Measurements from ENCODE around the gene ARPC1A.

ARPC1A gene

GRCh38 chr7:99365318-99366141 lies 39.8 kb downstream of the ARPC1A start:
- peaks cover 58% of the 10 kb centered on the region for H3K36me3 ChIP-seq (ENCODE audit: control insufficient read depth, low read length)
- no peak overlapping the region for H3K4me3 ChIP-seq (ENCODE audit: low read length)
- H3K79me2 ChIP-seq (ENCODE audit: control insufficient read depth, low read length): no peaks in the 10 kb centered on the region
- 0 out of 2 replicates have a peak, but pooled peaks cover 3% of the 10 kb centered on the region for H4K20me1 ChIP-seq (ENCODE audit: control insufficient read depth, insufficient read depth, low read depth, low read length)
- H3K4me2 ChIP-seq (ENCODE audit: low read length): no peak overlapping the region
- H3K27me3 ChIP-seq (ENCODE audit: control insufficient read depth, low read length): no peaks in the 10 kb centered on the region
- H3F3A ChIP-seq (ENCODE audit: control insufficient read depth, insufficient read depth): peaks cover 9% of the 10 kb centered on the region
- no peaks in the 10 kb centered on the region for H3K9me3 ChIP-seq (ENCODE audit: control insufficient read depth, insufficient read depth, low read length)
- no peaks in the 10 kb centered on the region for H3K9me2 ChIP-seq (replicated peaks; ENCODE audit: control insufficient read depth, low read length)
- H3K27ac ChIP-seq (ENCODE audit: low read depth, low read length): no peak overlapping the region
- no peaks in the 10 kb centered on the region for H3K4me1 ChIP-seq (ENCODE audit: control insufficient read depth, low read length)
- no peak for TF ChIP-seq EZH2phosphoT487 (IDR thresholded peaks at IDR 0.05; ENCODE audit: borderline replicate concordance, low read length)
- TF ChIP-seq CTCF (IDR thresholded peaks at IDR 0.05; ENCODE audit: low read depth, low read length, poor library complexity, severe bottlenecking): peak; percentile 82

GRCh38 chr7:99366646-99367045 lies 40.9 kb downstream of the ARPC1A start:
- no peak overlapping the region for H3K27ac ChIP-seq (ENCODE audit: low read depth, low read length)
- no peaks in the 10 kb centered on the region for H3K9me3 ChIP-seq (ENCODE audit: control insufficient read depth, insufficient read depth, low read length)
- no peaks in the 10 kb centered on the region for H3K79me2 ChIP-seq (ENCODE audit: control insufficient read depth, low read length)
- TF ChIP-seq EZH2phosphoT487 (IDR thresholded peaks at IDR 0.05; ENCODE audit: borderline replicate concordance, low read length) (no peak), CTCF (IDR thresholded peaks at IDR 0.05; ENCODE audit: low read depth, low read length, poor library complexity, severe bottlenecking) (no peak)
- no peak overlapping the region for H3K4me2 ChIP-seq (ENCODE audit: low read length)
- no peaks in the 10 kb centered on the region for H3K27me3 ChIP-seq (ENCODE audit: control insufficient read depth, low read length)
- no peaks in the 10 kb centered on the region for H3K9me2 ChIP-seq (replicated peaks; ENCODE audit: control insufficient read depth, low read length)
- H3K4me3 ChIP-seq (ENCODE audit: low read length): no peak overlapping the region
- H3K4me1 ChIP-seq (ENCODE audit: control insufficient read depth, low read length): no peaks in the 10 kb centered on the region
- 0 out of 2 replicates have a peak, but pooled peaks cover 3% of the 10 kb centered on the region for H4K20me1 ChIP-seq (ENCODE audit: control insufficient read depth, insufficient read depth, low read depth, low read length)
- peaks cover 47% of the 10 kb centered on the region for H3K36me3 ChIP-seq (ENCODE audit: control insufficient read depth, low read length)
- peaks cover 4% of the 10 kb centered on the region; the same call in 1 of the 2 replicates for H3F3A ChIP-seq (ENCODE audit: control insufficient read depth, insufficient read depth)

GRCh38 chr7:99368750-99369389 lies 43.2 kb downstream of the ARPC1A start:
- Histone ChIP-seq H3K79me2 (ENCODE audit: control insufficient read depth, low read length) (no peaks in the 10 kb centered on the region), H3K9me2 (replicated peaks; ENCODE audit: control insufficient read depth, low read length) (no peaks in the 10 kb centered on the region), H3K27me3 (ENCODE audit: control insufficient read depth, low read length) (no peaks in the 10 kb centered on the region), H3K9me3 (ENCODE audit: control insufficient read depth, insufficient read depth, low read length) (no peaks in the 10 kb centered on the region), H4K20me1 (ENCODE audit: control insufficient read depth, insufficient read depth, low read depth, low read length) (0 out of 2 replicates have a peak, but pooled peaks cover 3% of the 10 kb centered on the region), H3K27ac (ENCODE audit: low read depth, low read length) (no peak overlapping the region), H3K36me3 (ENCODE audit: control insufficient read depth, low read length) (peaks cover 30% of the 10 kb centered on the region), H3K4me2 (ENCODE audit: low read length) (no peak overlapping the region), H3F3A (ENCODE audit: control insufficient read depth, insufficient read depth) (peaks cover 6% of the 10 kb centered on the region; the same call in 1 of the 2 replicates), H3K4me1 (ENCODE audit: control insufficient read depth, low read length) (peaks cover 3% of the 10 kb centered on the region), H3K4me3 (ENCODE audit: low read length) (no peak overlapping the region)
- no peak for TF ChIP-seq CTCF (IDR thresholded peaks at IDR 0.05; ENCODE audit: low read depth, low read length, poor library complexity, severe bottlenecking)
- TF ChIP-seq EZH2phosphoT487 (IDR thresholded peaks at IDR 0.05; ENCODE audit: borderline replicate concordance, low read length): no peak

All from DOHH2 (cell line).